ENCODE data around the gene FMN1. TPM values are rescaled to one million over a fixed set of nuclear protein-coding genes. Genes with fewer than 3 reads are reported as not detected.

FMN1 gene
- total RNA-seq, 4 donors from 2014 or later, result 12.6 to 52.2 (median 20.1) TPM

GRCh38 chr15:33112541-33113105 is 81.9 kb downstream of the FMN1 start:
- no peak for DNase-seq (ENCODE audit: low spot score in 2 of 2)
- intact Hi-C loops (cut with DNase I; ENCODE audit: low total_unique reads), result no loop called here
- TF ChIP-seq CTCF (IDR thresholded peaks at IDR 0.05), result no peak
- no peak for TF ChIP-seq POLR2A (IDR thresholded peaks at IDR 0.05)
- H3K4me3 ChIP-seq (ENCODE audit: low read depth, poor library complexity, severe bottlenecking), result no peak overlapping the region
- 85 to 93% methylated on average over 5 of the region's 5 CpGs for WGBS, 2 donors

DNA sequence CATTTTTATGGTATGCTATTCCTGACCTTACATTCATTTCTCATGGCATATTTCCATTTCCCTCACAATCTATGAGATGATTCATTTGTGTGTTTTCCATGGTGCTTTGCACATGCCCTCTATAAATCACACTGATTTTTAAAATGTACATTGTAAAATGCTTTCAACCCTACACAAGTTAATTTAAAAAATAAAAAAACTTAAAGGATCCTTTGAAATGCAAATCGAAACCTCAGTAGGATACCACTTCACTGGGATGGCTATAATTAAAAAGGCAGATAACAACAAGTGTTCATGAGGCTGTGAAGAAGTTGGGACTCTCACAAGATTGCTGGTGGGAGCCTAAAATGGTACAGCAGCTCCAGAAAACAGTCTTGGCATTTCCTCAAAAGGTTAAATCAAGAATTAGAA is 83.5 kb downstream of the FMN1 start:
- DNase-seq (ENCODE audit: low spot score in 2 of 2), result no peak
- TF ChIP-seq CTCF (IDR thresholded peaks at IDR 0.05), result no peak
- TF ChIP-seq POLR2A (IDR thresholded peaks at IDR 0.05), result no peak
- WGBS, 2 donors, result 36 to 42% methylated on average over 1 of the region's 1 CpG
- no peak overlapping the region for H3K4me3 ChIP-seq (ENCODE audit: low read depth, poor library complexity, severe bottlenecking)
- intact Hi-C loops (cut with DNase I; ENCODE audit: low total_unique reads), result no loop called here

DNA sequence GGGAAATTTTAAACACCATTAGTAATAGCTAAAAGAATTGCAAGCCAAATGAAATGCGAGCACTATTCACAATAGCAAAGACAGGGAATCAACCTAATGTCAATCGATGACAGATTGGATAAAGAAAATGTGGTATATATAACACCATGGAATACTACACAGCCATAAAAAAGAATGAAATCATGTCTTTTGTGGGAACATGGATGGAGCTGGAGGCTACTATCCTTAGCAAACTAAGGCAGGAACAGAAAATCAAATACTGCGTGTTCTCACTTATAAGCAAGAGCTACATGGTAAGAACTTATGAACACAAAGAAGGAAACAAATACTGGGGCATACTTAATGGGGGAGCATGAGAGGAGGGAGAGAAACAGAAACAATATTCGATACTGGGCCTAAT is 85.2 kb downstream of the FMN1 start:
- H3K4me3 ChIP-seq (ENCODE audit: low read depth, poor library complexity, severe bottlenecking), result no peak overlapping the region
- no peak for TF ChIP-seq CTCF (IDR thresholded peaks at IDR 0.05)
- TF ChIP-seq POLR2A (IDR thresholded peaks at IDR 0.05), result no peak
- DNase-seq (ENCODE audit: low spot score in 2 of 2), result no peak
- WGBS, 2 donors, result 95 to 97% methylated on average over 4 of the region's 4 CpGs
- intact Hi-C loops (cut with DNase I; ENCODE audit: low total_unique reads), result no loop called here

- intact Hi-C loops (cut with DNase I; ENCODE audit: low total_unique reads), result no loop called here
- TF ChIP-seq CTCF (IDR thresholded peaks at IDR 0.05) (no peak), POLR2A (IDR thresholded peaks at IDR 0.05) (no peak)
These were observed 86.0 kb downstream of the FMN1 start for GRCh38 chr15:33108518-33108917.

GRCh38 chr15:33107950-33108349 is 86.6 kb downstream of the FMN1 start:
- WGBS, 2 donors, result 47 to 56% methylated on average over 2 of the region's 2 CpGs
- TF ChIP-seq POLR2A (IDR thresholded peaks at IDR 0.05), result no peak
- no peak for TF ChIP-seq CTCF (IDR thresholded peaks at IDR 0.05)
- intact Hi-C loops (cut with DNase I; ENCODE audit: low total_unique reads), result no loop called here
- DNase-seq (ENCODE audit: low spot score in 2 of 2), result no peak
- no peak overlapping the region for H3K4me3 ChIP-seq (ENCODE audit: low read depth, poor library complexity, severe bottlenecking)

More at GRCh38 chr15:33108518-33108917, 86.0 kb downstream of the FMN1 start:
- no peak overlapping the region for H3K4me3 ChIP-seq (ENCODE audit: low read depth, poor library complexity, severe bottlenecking)
- no peak for DNase-seq (ENCODE audit: low spot score in 2 of 2)

GRCh38 chr15:33104212-33104611 is 90.3 kb downstream of the FMN1 start:
- H3K4me3 ChIP-seq (ENCODE audit: low read depth, poor library complexity, severe bottlenecking), result no peak overlapping the region
- WGBS, 2 donors, result 7 to 27% methylated on average over 2 of the region's 2 CpGs
- no peak for DNase-seq (ENCODE audit: low spot score in 2 of 2)

More at GRCh38 chr15:33104212-33104611, 90.3 kb downstream of the FMN1 start:
- no peak for TF ChIP-seq CTCF (IDR thresholded peaks at IDR 0.05)
- TF ChIP-seq POLR2A (IDR thresholded peaks at IDR 0.05), result no peak
- intact Hi-C loops (cut with DNase I; ENCODE audit: low total_unique reads), result no loop called here
